Endothelial cell of umbilical vein (primary cell): ENCODE measurements around the gene GP9. TPM values are rescaled to one million over a fixed set of nuclear protein-coding genes. Genes with fewer than 3 reads are reported as not detected.

Source experiments
- BruUV-seq: library from RNA; stranded (reverse); fragments of 400-500 nt; replicated peaks from 2 replicates; lab custom pipeline; 2021; lab: Mats Ljungman, UMichigan
- CTCF ChIA-PET: fragments of 300-600, 350-600 bp; sonication (Branson Sonifier 250); formaldehyde crosslinking; loops from one replicate; lab custom pipeline; 2021; ENCODE audit warnings: antibody characterized with exemption, inconsistent platforms; lab: Charles Lee
- POLR2A ChIA-PET: fragments of 300-600, 350-600 bp; sonication (Branson Sonifier 250); formaldehyde crosslinking; loops from one replicate; lab custom pipeline; 2021; ENCODE audit warnings: antibody characterized with exemption, inconsistent platforms; lab: Charles Lee
- DNase-seq: peaks from one replicate; pipeline ENCODE4 v3.0.0-alpha.2; 2011; ENCODE audit warnings: low read depth, low spot score
- FAIRE-seq: peaks from 2 replicates; lab custom pipeline; 2011; peaks lifted over from hg19 to GRCh38; lab: Jason Lieb, UNC
- H2AFZ ChIP-seq: 2 replicates; pipeline ENCODE4 v1.6.0; 2012; ENCODE audit warnings: low read depth, low read length, control low read depth, inconsistent platforms
- H3K27ac ChIP-seq: 2 replicates; pipeline ENCODE4 v1.5.1; 2011; ENCODE audit warnings: low read depth, mild to moderate bottlenecking, control low read depth, low read length, moderate library complexity; ENCODE audit not compliant: insufficient read depth
- H3K27me3 ChIP-seq, 2 experiments: 2 replicates each; pipeline versions ENCODE4 v1.6.0 to v1.6.1; 2011; ENCODE audit warnings: low read length in 2 of 2, mixed read lengths in 1 of 2; ENCODE audit not compliant: control insufficient read depth in 2 of 2, insufficient read depth in 2 of 2
- H3K36me3 ChIP-seq, 2 experiments: 2 replicates in 1 of 2; 3 replicates in 1 of 2; pipeline ENCODE4 v1.5.1; 2011; ENCODE audit warnings: low read length in 2 of 2, mild to moderate bottlenecking in 1 of 2, moderate library complexity in 1 of 2; ENCODE audit not compliant: control insufficient read depth in 2 of 2, insufficient read depth in 2 of 2; ENCODE audit errors: extremely low read depth in 1 of 2
- H3K4me1 ChIP-seq: 3 replicates; pipeline ENCODE4 v1.5.1; 2011; ENCODE audit warnings: mild to moderate bottlenecking, low read length; ENCODE audit not compliant: control insufficient read depth, insufficient read depth; ENCODE audit errors: extremely low read depth
- H3K4me2 ChIP-seq: 2 replicates; pipeline ENCODE4 v1.6.1; 2011; ENCODE audit warnings: low read length, control low read depth, mixed read lengths; ENCODE audit not compliant: insufficient read depth
- H3K4me3 ChIP-seq, 3 experiments: fragments of 200-600 bp in 1 of 3; sonication (generic), shearing (Covaris generic) in 1 of 3; replicated peaks in 1 of 3; 2 replicates each; pipeline ENCODE4 v1.5.1; 2011 to 2016; ENCODE audit warnings: control low read depth in 3 of 3, low read length in 3 of 3, mild to moderate bottlenecking in 2 of 3, inconsistent platforms in 1 of 3, low read depth in 1 of 3, moderate library complexity in 1 of 3; ENCODE audit not compliant: insufficient read depth in 1 of 3
- H3K79me2 ChIP-seq: 2 replicates; pipeline ENCODE4 v1.6.0; 2012; ENCODE audit warnings: low read length, inconsistent platforms; ENCODE audit not compliant: control insufficient read depth, insufficient read depth
- H3K9ac ChIP-seq: replicated peaks from 2 replicates; pipeline ENCODE3; 2011; ENCODE audit warnings: low read length, control low read depth; ENCODE audit not compliant: insufficient read depth; ENCODE audit errors: extremely low read depth
- H3K9me1 ChIP-seq: replicated peaks from 3 replicates; pipeline ENCODE4 v1.6.0; 2011; ENCODE audit warnings: mild to moderate bottlenecking, low read length; ENCODE audit not compliant: control insufficient read depth, insufficient read depth; ENCODE audit errors: extremely low read depth
- H3K9me3 ChIP-seq: replicated peaks from 2 replicates; pipeline ENCODE4 v1.5.1; 2012; ENCODE audit warnings: low read length, inconsistent platforms; ENCODE audit not compliant: control insufficient read depth, insufficient read depth
- H4K20me1 ChIP-seq: replicated peaks from 2 replicates; pipeline ENCODE3; 2011; ENCODE audit warnings: mild to moderate bottlenecking, low read length; ENCODE audit not compliant: control insufficient read depth, insufficient read depth; ENCODE audit errors: extremely low read depth
- CTCF ChIP-seq, 2 donors: IDR thresholded peaks; 1 replicate in 1 of 2; 2 replicates in 1 of 2; pipeline ENCODE4 v1.5.1; 2011; ENCODE audit warnings: low read length in 2 of 2, mild to moderate bottlenecking in 2 of 2, moderate library complexity in 2 of 2, control low read depth in 1 of 2, inconsistent platforms in 1 of 2, low read depth in 1 of 2; ENCODE audit not compliant: insufficient read depth in 1 of 2; ENCODE audit errors: extremely low read depth in 1 of 2
- EZH2 ChIP-seq: IDR thresholded peaks from 2 replicates; pipeline ENCODE4 v1.6.1; 2012; ENCODE audit warnings: borderline replicate concordance, low read depth, mild to moderate bottlenecking, moderate library complexity, low read length, inconsistent platforms; ENCODE audit not compliant: severe bottlenecking
- FOS ChIP-seq: IDR thresholded peaks from 2 replicates; pipeline ENCODE4 v1.6.1; 2011; ENCODE audit warnings: mild to moderate bottlenecking, low read length, moderate library complexity, borderline replicate concordance; ENCODE audit not compliant: insufficient read depth
- GATA2 ChIP-seq: IDR thresholded peaks from 2 replicates; pipeline ENCODE4 v1.7.0; 2011; ENCODE audit warnings: low read depth, mild to moderate bottlenecking, moderate library complexity, mixed read lengths, low read length; ENCODE audit not compliant: insufficient read length, insufficient read depth
- JUN ChIP-seq: IDR thresholded peaks from 2 replicates; pipeline ENCODE4 v1.6.1; 2011; ENCODE audit warnings: borderline replicate concordance, low read depth; ENCODE audit not compliant: insufficient read length, insufficient read depth
- MAX ChIP-seq: IDR thresholded peaks from 2 replicates; pipeline ENCODE4 v1.6.1; 2011; ENCODE audit not compliant: insufficient read depth, insufficient read length
- MYC ChIP-seq: IDR thresholded peaks from one replicate; pipeline ENCODE4 v1.6.1; 2011; ENCODE audit warnings: mild to moderate bottlenecking, low read depth, low read length
- POLR2A ChIP-seq: IDR thresholded peaks from 2 replicates; pipeline ENCODE4 v1.6.1; 2012; ENCODE audit warnings: low read depth, mild to moderate bottlenecking, control low read depth, low read length
- POLR2AphosphoS5 ChIP-seq: IDR thresholded peaks from 2 replicates; pipeline ENCODE4 v1.6.1; 2012; ENCODE audit warnings: low read depth, mild to moderate bottlenecking, control low read depth, low read length, moderate library complexity; ENCODE audit not compliant: insufficient read depth
- dilution Hi-C: fragments of 300-500 bp; cut with MboI; formaldehyde crosslinking; loops from one replicate; pipeline ENCODE4 v1.15.0; 2019; ENCODE audit warnings: low sequenced_read_pairs; ENCODE audit not compliant: extremely low pct_ligation_motif_present
- intact Hi-C: fragments of 100-400 bp; cut with micrococcal nuclease; formaldehyde crosslinking; loops from one replicate; pipeline ENCODE4 v1.10.0; 2022
- polyA plus RNA-seq, 4 experiments: library from polyadenylated mRNA; depleted of rRNA in 3 of 4; stranded (reverse) in 3 of 4; unstranded in 1 of 4; fragments of >200 nt; gene quantifications; 2 replicates each; pipeline versions ENCODE4 v1.2.1 to v1.2.3, GENCODE V29; 2011 to 2012; ENCODE audit warnings: missing spikeins in 1 of 4
- total RNA-seq: library from RNA; stranded (reverse); gene quantifications from 2 replicates; pipeline ENCODE4 v1.2.3, GENCODE V29; 2021

The GP9 gene
- total and polyA plus RNA-seq, 2 donors (not counting 3 experiments of a cell fraction or from before 2014, with no cell fraction given): not detected

- no peak for FAIRE-seq
- Histone ChIP-seq H4K20me1 (peaks cover 7% of the 10 kb centered on the region), H3K4me2 (no peak overlapping the region), H3K79me2 (peaks cover 8% of the 10 kb centered on the region), H3K27ac (no peak overlapping the region), H3K4me3 (no peak overlapping the region), H3K4me1 (no peaks in the 10 kb centered on the region), H3K36me3 (peaks cover 0 to 8% of the 10 kb centered on the region in 2 experiments), H3K9me3 (no peaks in the 10 kb centered on the region), H3K9ac (no peak overlapping the region), H2AFZ (no peak overlapping the region), H3K9me1 (no peaks in the 10 kb centered on the region), H3K27me3 (no peaks in the 10 kb centered on the region)
- DNase-seq: no peak
- CTCF ChIA-PET: interaction anchor here (0.9 to 3.1 kb wide), 4 partner anchors 11 to 145 kb away, joined by 3 to 21 read pairs (median 7); no protein-coding TSS in a partner anchor
- dilution Hi-C loops: loop anchor here (25.0 kb wide), 1 partner anchor 189 kb away; no protein-coding TSS in a partner anchor
- intact Hi-C loops: no loop called here
- POLR2A ChIA-PET: no interaction called here
- no TSS peak for BruUV-seq
- TF ChIP-seq GATA2 (no peak), JUN (no peak)
These were observed 41.0 kb downstream of the GP9 start for GRCh38 chr3:129101370-129102138.

GRCh38 chr3:129103296-129103695, 42.7 kb downstream of the GP9 start:
- peaks cover 0 to 15% of the 10 kb centered on the region in 2 experiments for H3K36me3 ChIP-seq
- H3K4me2 ChIP-seq: no peak overlapping the region
- no peak overlapping the region for H3K27ac ChIP-seq
- DNase-seq (no peak), FAIRE-seq (no peak)
- no peak overlapping the region for H3K9ac ChIP-seq
- H3K27me3 ChIP-seq: no peaks in the 10 kb centered on the region
- POLR2A ChIA-PET: no interaction called here
- no TSS peak for BruUV-seq
- TF ChIP-seq POLR2A: no peak
- TF ChIP-seq MYC: no peak
- TF ChIP-seq EZH2: no peak
- no peak for TF ChIP-seq CTCF (IDR thresholded peaks at IDR 0.05; ENCODE audit: extremely low read depth in 1 of 2, insufficient read depth in 1 of 2, low read depth in 1 of 2, low read length in 2 of 2)
- no peak for TF ChIP-seq JUN
- TF ChIP-seq MAX: no peak
- no peak for TF ChIP-seq POLR2AphosphoS5
- TF ChIP-seq FOS: no peak
- no peak for TF ChIP-seq GATA2
- CTCF ChIA-PET: no interaction called here
- H4K20me1 ChIP-seq: peaks cover 3% of the 10 kb centered on the region
- no peaks in the 10 kb centered on the region for H3K4me1 ChIP-seq
- H2AFZ ChIP-seq: no peak overlapping the region
- no peak overlapping the region for H3K4me3 ChIP-seq
- intact Hi-C loops (no loop called here), dilution Hi-C loops (loop anchor here (25.0 kb wide), 1 partner anchor 191 kb away; no protein-coding TSS in a partner anchor)
- peaks cover 3% of the 10 kb centered on the region for H3K79me2 ChIP-seq
- H3K9me3 ChIP-seq: no peaks in the 10 kb centered on the region
- no peaks in the 10 kb centered on the region for H3K9me1 ChIP-seq
